ENCODE data around the gene ATXN2L. TPM values are rescaled to one million over a fixed set of nuclear protein-coding genes. Genes with fewer than 3 reads are reported as not detected.
A peak's percentile ranks its signal among the peaks of the same experiment; 100 is the strongest.

The ATXN2L gene
- total and polyA plus RNA-seq, 2 experiments from 2014 or later: 134 to 192 TPM

GRCh38 chr16:28846933-28847273, 24.1 kb downstream of the ATXN2L start:
- H3K27me3 Mint-ChIP-seq (ENCODE audit: insufficient read depth, low read depth, poor library complexity): peaks cover 15% of the 10 kb centered on the region
- H3K27ac Mint-ChIP-seq: peak overlapping the region; percentile 79
- H3K27me3 ChIP-seq (ENCODE audit: insufficient read depth): no peaks in the 10 kb centered on the region
- H3K79me2 ChIP-seq (replicated peaks; ENCODE audit: insufficient read depth): peaks cover 15% of the 10 kb centered on the region
- peak; percentile 8 for ATAC-seq
- peaks cover 9% of the 10 kb centered on the region; the same call in 1 of the 2 replicates for H3K4me1 ChIP-seq (ENCODE audit: insufficient read depth)
- peaks cover 42% of the 10 kb centered on the region for H3K36me3 Mint-ChIP-seq (ENCODE audit: low read depth)
- H3K27ac ChIP-seq (ENCODE audit: low read depth): no peak overlapping the region
- H3K4me2 ChIP-seq: peak overlapping the region; percentile 74
- TF ChIP-seq JUNB (IDR thresholded peaks at IDR 0.05; ENCODE audit: unreplicated experiment): no peak
- TF ChIP-seq STAT1 (IDR thresholded peaks at IDR 0.05; ENCODE audit: unreplicated experiment): no peak
- no peak for TF ChIP-seq CTCF (conservative IDR thresholded peaks at IDR 0.05; ENCODE audit: low read depth in 2 of 2)
- TF ChIP-seq EZH2 (IDR thresholded peaks at IDR 0.05; ENCODE audit: low read depth, unreplicated experiment): no peak
- TF ChIP-seq NANOG (IDR thresholded peaks at IDR 0.05; ENCODE audit: borderline replicate concordance): no peak
- no peak for TF ChIP-seq REST (IDR thresholded peaks at IDR 0.05; ENCODE audit: unreplicated experiment)
- TF ChIP-seq POLR2AphosphoS5 (IDR thresholded peaks at IDR 0.05; ENCODE audit: low read depth): no peak
- TF ChIP-seq ZNF331 (CRISPR knock-in tag; IDR thresholded peaks at IDR 0.05; ENCODE audit: low read depth): no peak
- no peak for TF ChIP-seq ZNF462 (CRISPR knock-in tag; IDR thresholded peaks at IDR 0.05)
- TF ChIP-seq EZH2phosphoT487 (IDR thresholded peaks at IDR 0.05; ENCODE audit: unreplicated experiment): no peak
- TF ChIP-seq CREB1 (CRISPR knock-in tag; IDR thresholded peaks at IDR 0.05; ENCODE audit: low read depth): no peak
- TF ChIP-seq ZNF114 (CRISPR knock-in tag; IDR thresholded peaks at IDR 0.05): no peak
- no peak for TF ChIP-seq ETS1 (IDR thresholded peaks at IDR 0.05)
- peaks cover 23% of the 10 kb centered on the region for H3K36me3 ChIP-seq (ENCODE audit: insufficient read depth)
- H3K9me2 ChIP-seq (ENCODE audit: insufficient read depth): no peaks in the 10 kb centered on the region
- peaks cover 19% of the 10 kb centered on the region; the same call in 1 of the 2 replicates for H3F3A ChIP-seq (replicated peaks; ENCODE audit: low read depth)
- H3K4me1 Mint-ChIP-seq: peaks cover 10% of the 10 kb centered on the region; the same call in 2 of the 3 replicates
- peak overlapping the region; percentile 98 for H3K4me3 Mint-ChIP-seq
- peak overlapping the region; percentile 64 for H3K4me3 ChIP-seq
- H2AFZ ChIP-seq: peak overlapping the region; percentile 58
- no peak for DNase-seq (ENCODE audit: low spot score)
- peaks cover 7% of the 10 kb centered on the region for H4K20me1 ChIP-seq (replicated peaks; ENCODE audit: insufficient read depth)
- H3K9me3 Mint-ChIP-seq: no peaks in the 10 kb centered on the region

All from GM23338 (cell line).